ENCODE measurements around the gene CAMP. TPM values are rescaled to one million over a fixed set of nuclear protein-coding genes. Genes with fewer than 3 reads are reported as not detected.
"Not testable (repeated sequence)": the region's sequence is repeated elsewhere in the genome, so short reads cannot be mapped to it uniquely, and the experiment has no call there.

The CAMP gene
- total and polyA plus RNA-seq, 4 experiments from 2014 or later = not detected

DNA sequence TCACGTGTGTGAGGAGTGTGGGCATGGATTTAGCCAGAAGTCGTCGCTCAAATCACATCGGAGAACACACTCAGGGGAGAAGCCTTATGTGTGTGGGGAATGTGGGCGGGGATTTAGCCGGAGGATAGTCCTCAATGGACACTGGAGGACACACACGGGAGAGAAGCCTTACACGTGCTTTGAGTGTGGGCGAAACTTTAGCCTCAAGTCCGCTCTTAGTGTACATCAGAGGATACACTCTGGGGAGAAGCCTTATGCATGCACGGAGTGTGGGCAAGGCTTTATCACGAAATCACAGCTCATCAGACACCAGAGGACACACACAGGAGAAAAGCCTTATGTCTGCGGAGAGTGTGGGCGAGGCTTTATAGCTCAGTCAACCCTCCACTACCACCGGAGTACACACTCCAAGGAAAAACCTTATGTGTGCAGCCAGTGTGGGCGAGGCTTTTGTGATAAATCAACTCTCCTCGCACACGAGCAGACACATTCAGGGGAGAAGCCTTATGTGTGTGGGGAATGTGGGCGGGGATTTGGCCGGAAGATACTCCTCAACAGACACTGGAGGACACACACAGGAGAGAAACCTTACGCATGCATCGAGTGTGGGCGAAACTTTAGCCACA lies 45.8 kb downstream of the CAMP start:
- intact Hi-C loops (cut with micrococcal nuclease) = loop anchor here (1.0 to 2.0 kb wide), 3 partner anchors 28 to 288 kb away; partner anchors contain the start of genes NME6, PFKFB4 and ZNF589
- peak overlapping the region; percentile 81 to 96 (median 92) for H3K27ac Mint-ChIP-seq
- H3K9me3 Mint-ChIP-seq = no peaks in the 10 kb centered on the region
- peaks cover 25% of the 10 kb centered on the region for H3K4me1 ChIP-seq (ENCODE audit: insufficient read depth, low read length)
- peaks cover 24 to 43% (median 34%) of the 10 kb centered on the region in 4 donors for H3K4me1 Mint-ChIP-seq
- H3K36me3 ChIP-seq (ENCODE audit: insufficient read depth, low read length) = peaks cover 5% of the 10 kb centered on the region
- H3K27me3 Mint-ChIP-seq = no peaks in the 10 kb centered on the region
- peak overlapping the region; percentile 30 to 31 for H3K4me3 ChIP-seq (ENCODE audit: low read length in 2 of 2)
- H3K27me3 ChIP-seq (ENCODE audit: insufficient read depth, low read length) = no peaks in the 10 kb centered on the region
- H3K36me3 Mint-ChIP-seq = peaks cover 7 to 14% of the 10 kb centered on the region in 2 donors
- H3K9me3 ChIP-seq (ENCODE audit: control insufficient read depth in 1 of 2, low read length in 2 of 2) = no peaks in the 10 kb centered on the region
- ChIA-PET CTCF (ENCODE audit: partially characterized antibody) (interaction anchor here (0.7 to 2.9 kb wide), 11 partner anchors 10 to 280 kb away, joined by 3 to 29 read pairs (median 4); partner anchors contain the start of genes NME6 and ZNF589), POLR2A (ENCODE audit: partially characterized antibody) (interaction anchor here (0.6 to 3.2 kb wide), 11 partner anchors 9 to 753 kb away, joined by 3 to 36 read pairs (median 5); partner anchors contain the start of genes CCDC51, CDC25A, NME6 and TMA7)
- peak overlapping the region; percentile 74 to 89 (median 84) for H3K4me3 Mint-ChIP-seq
- DNase-seq = peak; percentile 10 to 48 (median 14)
- H3K27ac ChIP-seq (ENCODE audit: low read depth, low read length) = peak overlapping the region; percentile 53

DNA sequence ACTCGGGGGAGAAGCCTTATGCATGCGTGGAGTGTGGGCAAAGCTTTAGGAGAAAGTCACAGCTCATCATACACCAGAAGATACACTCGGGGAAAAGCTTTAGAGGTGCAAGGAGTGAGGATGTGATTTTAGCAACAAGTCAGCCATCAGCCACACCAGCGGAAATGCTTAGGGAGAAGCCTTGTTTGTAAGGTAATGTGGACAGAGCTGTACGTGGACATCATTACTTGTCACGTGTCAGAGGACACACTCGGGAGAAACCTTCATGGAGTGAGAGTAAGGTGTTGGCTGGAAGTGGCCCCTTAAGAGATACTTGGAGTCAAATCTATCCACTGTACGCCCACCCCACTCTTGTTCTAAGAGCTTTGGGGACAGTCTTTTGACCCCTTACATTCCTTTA lies 46.3 kb downstream of the CAMP start:
- Mint-ChIP-seq H3K4me3 (peak overlapping the region; percentile 74 to 89 (median 84)), H3K9me3 (no peaks in the 10 kb centered on the region), H3K27ac (peak overlapping the region; percentile 81 to 96 (median 92)), H3K36me3 (peaks cover 7 to 12% of the 10 kb centered on the region in 2 donors), H3K4me1 (peaks cover 24 to 43% (median 34%) of the 10 kb centered on the region in 4 donors), H3K27me3 (no peaks in the 10 kb centered on the region)
- Histone ChIP-seq H3K36me3 (ENCODE audit: insufficient read depth, low read length) (peaks cover 5% of the 10 kb centered on the region), H3K9me3 (ENCODE audit: control insufficient read depth in 1 of 2, low read length in 2 of 2) (no peaks in the 10 kb centered on the region), H3K27me3 (ENCODE audit: insufficient read depth, low read length) (no peaks in the 10 kb centered on the region), H3K4me3 (ENCODE audit: low read length in 2 of 2) (peak overlapping the region; percentile 30 to 31), H3K27ac (ENCODE audit: low read depth, low read length) (peak overlapping the region; percentile 53), H3K4me1 (ENCODE audit: insufficient read depth, low read length) (peaks cover 25% of the 10 kb centered on the region)
- intact Hi-C loops (cut with micrococcal nuclease) = loop anchor here (2.0 kb wide), 2 partner anchors 31 to 287 kb away; partner anchors contain the start of genes NME6 and PFKFB4
- POLR2A ChIA-PET (ENCODE audit: partially characterized antibody) = interaction anchor here (0.5 to 3.2 kb wide), 5 partner anchors 29 to 753 kb away, joined by 3 to 36 read pairs (median 3); partner anchors contain the start of genes CCDC51, IP6K2, TMA7 and ZNF589
- CTCF ChIA-PET (ENCODE audit: partially characterized antibody) = interaction anchor here (0.7 to 2.9 kb wide), 6 partner anchors 28 to 238 kb away, joined by 3 to 29 read pairs (median 5); partner anchors contain the start of gene ZNF589
- DNase-seq = no peak

DNA sequence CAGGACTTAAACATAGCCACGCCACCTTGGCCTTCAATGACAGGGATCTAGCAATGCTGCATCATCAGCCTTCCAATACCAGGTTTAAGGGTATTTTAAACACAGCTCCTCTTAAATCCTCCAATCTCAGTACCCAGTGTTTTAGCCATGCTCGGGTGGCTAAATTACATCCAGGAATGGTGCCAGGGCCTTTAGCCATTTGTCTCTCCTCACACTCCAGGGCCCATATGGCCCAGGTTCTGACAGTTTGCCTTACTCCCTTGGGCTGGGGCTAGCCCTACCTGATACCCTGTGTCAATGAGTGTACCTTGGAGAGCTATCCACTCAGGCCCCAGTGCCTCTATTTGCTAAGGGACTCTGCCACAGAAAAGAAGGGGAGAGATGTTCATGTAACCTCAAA lies 47.0 kb downstream of the CAMP start:
- peak overlapping the region in 4 of 8 donors; percentile 4 to 89 (median 49) for H3K4me3 Mint-ChIP-seq
- intact Hi-C loops (cut with micrococcal nuclease) = no loop called here
- no peaks in the 10 kb centered on the region for H3K9me3 Mint-ChIP-seq
- H3K36me3 Mint-ChIP-seq = peaks cover 7 to 12% of the 10 kb centered on the region in 2 donors
- H3K27ac Mint-ChIP-seq = peak overlapping the region in 6 of 7 donors; percentile 37 to 90 (median 84)
- Histone ChIP-seq H3K36me3 (ENCODE audit: insufficient read depth, low read length) (peaks cover 5% of the 10 kb centered on the region), H3K27ac (ENCODE audit: low read depth, low read length) (peak overlapping the region; percentile 53), H3K9me3 (ENCODE audit: control insufficient read depth in 1 of 2, low read length in 2 of 2) (no peaks in the 10 kb centered on the region), H3K4me3 (ENCODE audit: low read length in 2 of 2) (no peak overlapping the region), H3K4me1 (ENCODE audit: insufficient read depth, low read length) (peaks cover 25% of the 10 kb centered on the region), H3K27me3 (ENCODE audit: insufficient read depth, low read length) (no peaks in the 10 kb centered on the region)
- peaks cover 24 to 43% (median 34%) of the 10 kb centered on the region in 4 donors for H3K4me1 Mint-ChIP-seq
- CTCF ChIA-PET (ENCODE audit: partially characterized antibody) = interaction anchor here (1.5 to 2.9 kb wide), 2 partner anchors 164 to 166 kb away, joined by 5 to 29 read pairs; no protein-coding TSS in a partner anchor
- no peaks in the 10 kb centered on the region for H3K27me3 Mint-ChIP-seq
- POLR2A ChIA-PET (ENCODE audit: partially characterized antibody) = interaction anchor here (0.5 to 3.2 kb wide), 4 partner anchors 29 to 447 kb away, joined by 3 to 36 read pairs (median 4); partner anchors contain the start of genes CCDC51, IP6K2, TMA7 and ZNF589
- no peak for DNase-seq

DNA sequence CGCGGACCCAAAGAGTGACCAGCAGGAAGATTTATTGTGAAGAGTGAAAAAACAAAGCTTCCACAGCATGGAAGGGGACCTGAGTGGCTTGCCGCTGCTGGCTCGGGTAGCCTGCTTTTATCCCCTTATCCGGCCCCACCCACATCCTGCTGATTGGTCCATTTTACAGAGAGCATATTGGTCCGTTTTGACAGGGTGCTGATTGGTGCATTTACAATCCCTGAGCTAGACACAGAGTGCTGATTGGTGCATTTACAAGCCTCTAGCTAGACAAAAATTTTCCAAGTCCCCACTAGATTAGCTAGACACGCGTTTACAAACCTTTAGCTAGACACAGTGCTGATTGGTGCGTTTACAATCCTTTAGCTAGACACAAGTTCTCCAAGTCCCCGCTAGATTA lies 47.9 kb downstream of the CAMP start:
- H3K9me3 Mint-ChIP-seq; H3K27me3 Mint-ChIP-seq; H3K4me3 ChIP-seq (ENCODE audit: low read length in 2 of 2); H3K27me3 ChIP-seq (ENCODE audit: insufficient read depth, low read length); DNase-seq; H3K36me3 ChIP-seq (ENCODE audit: insufficient read depth, low read length); intact Hi-C loops (cut with micrococcal nuclease); H3K9me3 ChIP-seq (ENCODE audit: control insufficient read depth in 1 of 2, low read length in 2 of 2); H3K4me3 Mint-ChIP-seq; H3K27ac ChIP-seq (ENCODE audit: low read depth, low read length): not testable (repeated sequence)
- H3K4me1 ChIP-seq (ENCODE audit: insufficient read depth, low read length) = peaks cover 25% of the 10 kb centered on the region
- Mint-ChIP-seq H3K36me3 (peaks cover 7 to 11% of the 10 kb centered on the region in 2 donors), H3K27ac (peak overlapping the region in 1 of 7 donors; percentile 1), H3K4me1 (peaks cover 24 to 43% (median 34%) of the 10 kb centered on the region in 4 donors)
- CTCF ChIA-PET (ENCODE audit: partially characterized antibody) = interaction anchor here (0.9 to 2.6 kb wide), 7 partner anchors 23 to 388 kb away, joined by 3 to 35 read pairs (median 5); partner anchors contain the start of gene ZNF589
- POLR2A ChIA-PET (ENCODE audit: partially characterized antibody) = interaction anchor here (1.2 kb wide), 1 partner anchor 169 kb away, joined by 3 read pairs; the partner anchor contains the start of genes CCDC51 and TMA7

DNA sequence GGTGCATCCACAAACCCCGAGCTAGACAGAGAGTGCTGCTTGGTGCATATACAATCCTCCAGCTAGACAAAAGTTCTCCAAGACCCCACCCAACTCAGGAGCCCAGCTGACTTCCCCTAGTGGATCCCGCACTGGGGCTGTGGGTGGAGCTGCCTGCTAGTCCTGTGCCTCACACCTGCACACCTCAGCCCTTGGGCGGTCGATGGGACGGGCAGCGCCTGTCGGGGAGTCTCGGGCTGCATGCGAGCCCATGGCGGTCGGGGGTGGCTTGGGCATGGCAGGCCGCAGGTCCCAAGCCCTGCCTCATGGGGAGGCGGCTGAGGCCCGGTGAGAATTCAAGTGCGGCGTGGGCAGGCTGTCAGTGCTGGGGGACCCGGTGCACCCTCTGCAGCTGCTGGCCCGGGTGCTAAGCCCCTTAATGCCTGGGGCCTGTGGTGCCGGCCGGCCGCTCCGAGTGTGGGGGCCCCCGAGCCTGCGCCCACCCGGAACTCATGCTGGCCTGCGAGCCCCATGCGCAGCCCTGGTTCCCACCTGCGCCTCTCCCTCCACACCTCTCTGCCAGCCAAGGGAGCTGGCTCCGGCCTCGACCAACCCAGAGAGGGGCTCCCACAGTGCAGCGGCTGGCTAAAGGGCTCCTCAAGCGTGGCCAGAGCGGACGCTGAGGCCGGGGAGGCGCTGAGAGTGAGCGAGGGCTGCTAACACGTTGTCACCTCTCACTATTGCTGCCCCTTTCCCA lies 48.6 kb downstream of the CAMP start:
- H3K4me1 ChIP-seq (ENCODE audit: insufficient read depth, low read length) = peaks cover 25% of the 10 kb centered on the region
- peaks cover 1% of the 10 kb centered on the region for H3K36me3 ChIP-seq (ENCODE audit: insufficient read depth, low read length)
- Mint-ChIP-seq H3K27ac (peak overlapping the region in 1 of 7 donors; percentile 65), H3K36me3 (peaks cover under 1 to 4% of the 10 kb centered on the region in 2 donors), H3K4me1 (peaks cover 24 to 40% (median 33%) of the 10 kb centered on the region in 4 donors), H3K27me3 (no peaks in the 10 kb centered on the region), H3K4me3 (no peak overlapping the region), H3K9me3 (no peaks in the 10 kb centered on the region)
- intact Hi-C loops (cut with micrococcal nuclease) = no loop called here
- H3K27me3 ChIP-seq (ENCODE audit: insufficient read depth, low read length) = no peaks in the 10 kb centered on the region
- ChIA-PET POLR2A (ENCODE audit: partially characterized antibody) (interaction anchor here (1.2 kb wide), 1 partner anchor 168 kb away, joined by 3 read pairs; the partner anchor contains the start of genes CCDC51 and TMA7), CTCF (ENCODE audit: partially characterized antibody) (interaction anchor here (0.6 to 2.6 kb wide), 8 partner anchors 24 to 387 kb away, joined by 3 to 35 read pairs (median 4); partner anchors contain the start of gene ZNF589)
- no peak overlapping the region for H3K27ac ChIP-seq (ENCODE audit: low read depth, low read length)
- no peaks in the 10 kb centered on the region for H3K9me3 ChIP-seq (ENCODE audit: control insufficient read depth in 1 of 2, low read length in 2 of 2)
- DNase-seq = no peak
- H3K4me3 ChIP-seq (ENCODE audit: low read length in 2 of 2) = no peak overlapping the region

DNA sequence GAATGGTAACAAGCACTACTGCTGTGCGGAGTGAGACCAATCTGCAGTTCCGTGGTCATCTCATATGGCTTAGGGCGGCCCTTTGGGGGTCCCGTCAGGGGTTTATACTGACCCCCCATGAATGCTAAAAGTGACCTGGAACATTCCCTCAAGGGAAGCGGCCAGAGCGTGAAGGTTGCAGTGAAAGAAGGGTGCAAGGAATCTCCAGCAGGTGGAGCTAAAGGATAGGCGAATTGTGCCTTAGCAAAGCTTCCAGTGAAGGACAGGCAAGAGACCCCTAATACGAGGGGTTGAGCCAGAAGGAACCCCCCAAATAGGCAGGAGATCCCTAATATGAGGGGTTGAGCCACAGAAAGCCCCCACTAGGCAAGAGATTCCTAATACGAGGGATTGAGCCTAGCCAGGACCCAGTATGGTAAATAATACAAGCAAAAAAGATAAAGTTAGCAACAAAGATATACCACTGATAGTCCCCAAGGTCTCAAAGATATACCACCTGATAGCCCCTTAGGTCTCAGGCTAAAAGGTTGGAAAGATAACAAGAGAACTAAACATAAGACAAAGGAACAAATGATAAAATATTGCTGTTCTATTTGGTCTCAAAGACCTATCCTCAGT lies 50.4 kb downstream of the CAMP start:
- H3K27me3 Mint-ChIP-seq = no peaks in the 10 kb centered on the region
- no peaks in the 10 kb centered on the region for H3K36me3 Mint-ChIP-seq
- Histone ChIP-seq H3K36me3 (ENCODE audit: insufficient read depth, low read length) (no peaks in the 10 kb centered on the region), H3K9me3 (ENCODE audit: control insufficient read depth in 1 of 2, low read length in 2 of 2) (no peaks in the 10 kb centered on the region), H3K27ac (ENCODE audit: low read depth, low read length) (no peak overlapping the region), H3K4me1 (ENCODE audit: insufficient read depth, low read length) (peaks cover 15% of the 10 kb centered on the region), H3K27me3 (ENCODE audit: insufficient read depth, low read length) (no peaks in the 10 kb centered on the region), H3K4me3 (ENCODE audit: low read length in 2 of 2) (no peak overlapping the region)
- peak overlapping the region in 2 of 7 donors; percentile 12 to 74 for H3K27ac Mint-ChIP-seq
- peaks cover 14 to 27% (median 21%) of the 10 kb centered on the region in 4 donors for H3K4me1 Mint-ChIP-seq
- H3K9me3 Mint-ChIP-seq = no peaks in the 10 kb centered on the region
- ChIA-PET CTCF (ENCODE audit: partially characterized antibody) (interaction anchor here (0.6 to 3.0 kb wide), 9 partner anchors 8 to 466 kb away, joined by 3 to 53 read pairs (median 3); no protein-coding TSS in a partner anchor), POLR2A (ENCODE audit: partially characterized antibody) (interaction anchor here (0.7 to 1.0 kb wide), 2 partner anchors 32 to 163 kb away, joined by 3 to 4 read pairs; no protein-coding TSS in a partner anchor)
- intact Hi-C loops (cut with micrococcal nuclease) = loop anchor here (1.0 kb wide), 4 partner anchors 128 to 413 kb away; no protein-coding TSS in a partner anchor
- peak; percentile 51 to 66 (median 60) for DNase-seq
- H3K4me3 Mint-ChIP-seq = no peak overlapping the region
